GM19035 (cell line): ENCODE measurements around the gene GPALPP1.
"Not testable (repeated sequence)": the region's sequence is repeated elsewhere in the genome, so short reads cannot be mapped to it uniquely, and the experiment has no call there.

Source experiments
- ATAC-seq: cut with Tn5 transposase; IDR thresholded peaks from one replicate; pipeline ENCODE4 v1.9.1; 2021; ENCODE audit not compliant: unreplicated experiment

GPALPP1 gene, protein sequence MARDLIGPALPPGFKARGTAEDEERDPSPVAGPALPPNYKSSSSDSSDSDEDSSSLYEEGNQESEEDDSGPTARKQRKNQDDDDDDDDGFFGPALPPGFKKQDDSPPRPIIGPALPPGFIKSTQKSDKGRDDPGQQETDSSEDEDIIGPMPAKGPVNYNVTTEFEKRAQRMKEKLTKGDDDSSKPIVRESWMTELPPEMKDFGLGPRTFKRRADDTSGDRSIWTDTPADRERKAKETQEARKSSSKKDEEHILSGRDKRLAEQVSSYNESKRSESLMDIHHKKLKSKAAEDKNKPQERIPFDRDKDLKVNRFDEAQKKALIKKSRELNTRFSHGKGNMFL

DNA sequence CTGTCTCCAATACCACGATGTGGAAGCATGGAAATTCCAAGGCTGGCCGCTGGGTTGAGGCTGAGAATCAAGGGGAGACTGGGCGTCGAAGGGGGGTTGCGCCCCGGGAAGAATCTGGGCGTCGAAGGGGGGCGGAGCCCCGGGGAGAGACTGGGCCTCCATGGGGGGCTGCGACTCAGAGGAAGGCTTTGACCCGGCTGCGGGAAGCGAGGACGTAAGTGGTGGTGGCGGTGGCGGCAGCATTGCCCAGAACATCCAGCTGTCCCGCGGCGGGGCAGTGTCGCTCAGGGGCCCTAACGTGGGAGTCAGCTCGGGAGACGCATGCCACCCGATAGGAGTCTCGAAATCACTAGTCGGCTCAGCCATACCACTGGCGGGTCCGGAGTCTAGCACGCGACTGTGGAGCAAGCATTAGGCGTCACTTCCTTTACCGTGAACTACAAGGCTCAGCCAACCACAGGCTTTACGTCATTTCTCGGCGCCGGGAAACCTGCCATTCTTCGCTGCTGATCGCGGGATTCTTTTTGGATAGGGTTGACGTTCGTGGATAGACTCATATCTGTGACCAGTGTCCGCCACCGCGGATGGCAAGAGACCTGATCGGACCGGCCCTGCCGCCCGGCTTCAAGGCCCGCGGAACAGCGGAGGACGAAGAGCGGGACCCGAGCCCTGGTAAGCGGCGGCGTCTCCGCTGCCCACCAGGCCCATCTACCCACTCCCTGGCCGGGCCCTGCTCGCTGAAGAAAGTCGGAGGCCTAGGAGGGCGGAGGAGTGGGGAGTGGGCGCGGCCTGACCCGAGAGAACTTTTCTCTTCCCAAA, at the start of gene GPALPP1, which contains the start of gene NUFIP1:
Gene GPALPP1 (plus strand): TSS at position 468 of the 819 bp plus-strand sequence. CDS start 117 bp downstream, at position 585.
Gene NUFIP1 (minus strand): TSS at position 401 of the 819 bp plus-strand sequence. CDS start 35 bp downstream, at position 366.
- ATAC-seq = peak; percentile 98

DNA sequence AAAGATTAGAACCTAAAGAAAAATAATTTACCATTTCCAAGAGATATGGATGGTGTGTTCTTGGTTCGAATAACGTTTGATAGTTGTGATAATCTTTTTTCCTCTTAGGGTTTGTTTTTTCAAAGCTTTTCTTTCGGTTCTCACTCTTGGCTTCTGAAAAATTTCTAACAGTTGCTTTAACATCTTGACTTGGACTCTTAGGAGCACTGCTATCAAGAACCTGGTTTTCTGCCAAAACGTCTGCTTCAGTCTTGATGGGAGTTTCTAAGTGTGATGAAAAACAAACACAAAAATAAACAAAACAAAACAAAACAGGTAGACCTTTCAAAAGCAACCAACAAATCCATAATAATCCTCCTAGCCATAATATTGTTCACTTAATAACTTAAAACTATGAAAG, 45.9 kb upstream of the GPALPP1 start:
- ATAC-seq = not testable (repeated sequence)

DNA sequence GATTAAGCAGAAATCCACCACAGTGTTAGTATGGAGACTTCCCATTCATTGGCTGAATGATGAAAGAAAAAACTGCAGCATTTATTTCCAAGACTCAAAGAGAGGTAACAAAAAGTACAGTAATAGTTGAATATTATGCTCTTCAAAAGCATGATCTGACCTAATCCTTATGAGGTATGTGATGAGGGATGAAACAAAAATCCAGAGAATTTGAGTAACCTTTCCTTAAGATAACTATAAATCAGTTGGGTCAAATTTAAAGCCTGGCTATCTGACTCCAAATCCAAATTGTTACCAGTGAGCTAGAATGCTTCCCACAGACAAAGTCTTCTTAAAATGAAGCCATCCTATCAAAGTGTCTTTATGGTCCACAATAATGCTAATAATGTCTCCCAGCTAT, 38.2 kb upstream of the GPALPP1 start:
- ATAC-seq = no peak

DNA sequence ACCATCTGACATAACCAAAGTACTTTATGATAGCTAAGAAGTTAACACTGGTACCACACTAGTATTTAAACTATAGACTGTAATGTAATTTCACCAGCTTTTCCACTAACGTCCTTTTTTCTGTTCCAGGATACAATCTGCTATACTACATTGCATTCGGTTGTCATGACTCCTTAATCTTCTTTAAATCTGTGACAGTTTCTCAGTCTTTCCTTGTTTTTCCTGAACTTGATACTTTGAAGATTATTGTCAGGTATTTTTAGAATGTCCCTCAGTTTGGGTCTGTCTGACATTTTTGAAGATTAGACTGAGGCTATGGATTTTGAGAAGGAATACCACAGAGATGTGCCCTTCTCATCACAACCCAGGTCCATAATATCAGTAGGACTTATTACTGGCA, 36.7 kb upstream of the GPALPP1 start:
- ATAC-seq = no peak

DNA sequence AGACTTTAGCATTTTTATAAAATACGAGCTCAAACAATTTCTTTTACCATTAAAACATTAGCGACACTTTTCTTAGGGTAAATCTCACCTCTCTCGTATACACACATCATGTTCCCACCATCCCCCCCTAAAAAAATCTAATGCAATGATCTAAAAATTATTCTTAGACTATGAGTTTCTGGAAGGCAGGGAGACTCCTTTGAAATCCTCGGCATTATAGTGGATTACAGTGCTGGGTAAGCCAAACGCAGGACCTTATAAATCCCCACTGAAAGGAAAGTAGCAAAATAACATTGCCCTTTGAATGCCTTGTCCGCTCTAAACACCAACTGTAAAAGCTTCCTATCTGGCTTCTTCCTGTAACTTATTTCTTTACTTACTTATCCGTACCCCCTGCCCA, 35.1 kb upstream of the GPALPP1 start:
- ATAC-seq = no peak

DNA sequence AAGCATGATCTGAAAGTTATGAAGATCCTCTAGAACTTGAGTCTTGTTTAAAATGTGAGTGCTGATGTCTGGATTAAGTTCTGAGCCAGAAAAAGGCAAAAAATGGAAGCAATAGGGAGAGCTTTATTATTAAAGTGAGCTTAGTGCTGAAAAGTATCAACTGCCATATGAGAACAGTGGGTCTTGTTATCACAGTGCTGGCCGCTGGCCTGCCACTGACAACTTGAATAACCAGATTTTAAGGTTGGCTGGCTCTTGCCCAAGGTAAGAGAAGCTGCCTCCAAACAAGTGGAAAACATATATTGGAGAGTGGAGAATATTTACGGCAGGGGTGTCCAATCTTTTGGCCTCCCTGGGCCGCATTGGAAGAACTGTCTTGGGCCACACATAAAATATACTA, 33.9 kb upstream of the GPALPP1 start:
- no peak for ATAC-seq

DNA sequence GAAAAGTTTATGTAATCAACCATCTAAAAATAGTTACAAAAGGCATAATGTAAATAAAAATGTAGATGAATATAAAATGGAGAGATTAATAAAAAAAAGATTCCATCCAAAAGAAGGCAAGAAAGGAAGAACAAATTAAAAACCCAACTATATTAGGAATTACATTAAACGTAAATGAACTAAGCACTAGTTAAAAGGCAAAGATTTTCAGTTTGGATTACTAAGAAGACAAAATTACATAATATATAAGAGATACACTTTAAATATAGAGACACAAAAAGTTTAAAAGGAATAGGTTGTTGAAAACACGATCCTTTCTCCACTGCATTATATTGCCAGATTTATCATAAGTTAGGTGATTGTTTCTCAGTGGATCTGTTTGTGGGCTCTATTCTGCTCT, 27.3 kb upstream of the GPALPP1 start:
- no peak for ATAC-seq

DNA sequence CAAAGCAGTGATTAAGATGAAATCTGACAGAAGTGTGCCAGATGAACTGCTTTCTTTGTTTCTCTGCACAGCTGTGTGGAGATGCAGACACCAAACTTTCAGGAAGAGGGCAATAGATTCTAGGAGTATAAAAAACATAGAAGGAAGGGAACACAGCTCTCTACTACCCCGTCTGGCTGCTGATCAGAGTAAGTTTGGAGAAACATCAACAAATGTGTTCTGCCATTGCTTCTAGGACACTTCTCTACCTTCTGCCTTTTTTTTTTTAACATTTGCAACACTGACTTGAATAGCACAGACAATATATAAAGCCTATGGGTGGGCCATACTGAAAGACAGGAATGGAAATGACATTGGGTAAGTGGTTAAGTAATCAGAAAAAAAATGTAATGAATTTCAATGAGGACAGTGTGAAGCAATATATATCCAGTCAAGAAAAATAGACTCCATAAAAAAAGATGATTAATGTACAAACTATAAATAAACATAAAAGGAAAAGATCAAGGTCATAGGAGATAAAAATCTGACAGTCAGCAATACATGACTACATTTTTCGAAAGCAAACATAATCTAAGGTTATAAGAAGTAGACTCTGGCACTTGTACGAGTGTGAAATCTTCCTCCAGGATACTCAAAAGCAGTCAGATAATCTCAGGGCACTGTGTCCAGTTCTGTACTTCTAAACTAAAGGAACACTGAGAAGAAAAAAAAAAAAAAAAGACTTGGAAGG, 21.5 kb upstream of the GPALPP1 start:
- no peak for ATAC-seq

DNA sequence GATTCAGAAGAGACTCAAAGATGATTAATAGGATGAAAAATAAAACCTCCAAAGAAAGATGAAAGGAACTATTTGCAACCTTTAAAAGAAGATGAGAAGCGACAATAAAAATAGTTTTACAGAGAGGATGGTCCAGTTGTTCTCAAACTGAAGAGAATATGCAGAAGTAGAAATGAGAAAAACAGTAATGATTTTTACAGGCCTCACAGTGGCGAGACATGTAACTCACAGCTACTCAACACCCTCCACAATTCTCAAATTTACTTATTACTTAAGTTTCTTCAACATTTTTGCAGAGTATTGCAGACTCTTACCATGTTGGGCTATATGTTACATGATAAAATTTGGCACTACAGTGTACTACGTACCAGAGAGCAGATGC, 20.9 kb upstream of the GPALPP1 start:
- no peak for ATAC-seq

DNA sequence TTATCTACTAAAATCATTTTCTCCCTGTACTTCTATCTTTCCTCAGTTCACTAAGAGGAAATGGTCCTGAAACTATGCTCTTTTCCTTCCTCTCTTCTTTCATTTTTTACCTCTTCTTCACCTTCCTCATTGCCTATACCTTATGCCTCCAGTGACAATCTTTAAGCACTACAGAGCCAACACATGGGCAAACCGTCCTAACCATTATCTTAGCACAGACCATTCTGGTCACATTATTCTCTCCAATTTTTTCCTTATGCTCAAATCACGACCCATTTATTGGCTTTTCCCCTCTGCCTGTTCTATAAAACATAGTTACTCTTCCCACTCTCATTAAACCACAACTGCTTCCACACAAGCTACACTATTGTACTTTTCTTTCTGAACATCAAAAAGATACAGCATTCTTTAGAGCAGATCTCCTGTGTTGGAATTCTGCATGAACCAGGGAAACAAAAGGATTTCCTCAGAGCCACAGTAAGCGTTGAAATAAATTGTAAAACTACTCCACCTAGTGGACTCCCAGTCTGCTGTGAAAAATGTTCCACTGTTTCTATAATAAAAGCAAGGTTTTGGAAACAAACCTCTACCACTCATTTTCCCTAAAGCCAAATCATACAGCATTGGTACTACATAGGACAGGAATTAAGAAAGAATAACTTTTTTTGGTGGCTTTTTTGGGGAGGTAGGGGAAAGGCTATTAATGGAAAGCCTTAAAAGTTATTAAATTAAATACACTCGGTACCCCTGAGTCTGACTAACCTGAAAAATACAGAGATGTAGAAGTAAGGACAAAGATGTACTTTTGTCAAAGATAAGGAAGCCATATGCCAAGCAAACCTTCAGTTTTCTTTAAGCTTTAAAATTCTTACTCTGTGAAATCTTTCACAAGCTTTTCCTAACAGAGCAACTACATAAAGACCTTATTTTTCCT, 19.5 kb upstream of the GPALPP1 start:
- no peak for ATAC-seq

DNA sequence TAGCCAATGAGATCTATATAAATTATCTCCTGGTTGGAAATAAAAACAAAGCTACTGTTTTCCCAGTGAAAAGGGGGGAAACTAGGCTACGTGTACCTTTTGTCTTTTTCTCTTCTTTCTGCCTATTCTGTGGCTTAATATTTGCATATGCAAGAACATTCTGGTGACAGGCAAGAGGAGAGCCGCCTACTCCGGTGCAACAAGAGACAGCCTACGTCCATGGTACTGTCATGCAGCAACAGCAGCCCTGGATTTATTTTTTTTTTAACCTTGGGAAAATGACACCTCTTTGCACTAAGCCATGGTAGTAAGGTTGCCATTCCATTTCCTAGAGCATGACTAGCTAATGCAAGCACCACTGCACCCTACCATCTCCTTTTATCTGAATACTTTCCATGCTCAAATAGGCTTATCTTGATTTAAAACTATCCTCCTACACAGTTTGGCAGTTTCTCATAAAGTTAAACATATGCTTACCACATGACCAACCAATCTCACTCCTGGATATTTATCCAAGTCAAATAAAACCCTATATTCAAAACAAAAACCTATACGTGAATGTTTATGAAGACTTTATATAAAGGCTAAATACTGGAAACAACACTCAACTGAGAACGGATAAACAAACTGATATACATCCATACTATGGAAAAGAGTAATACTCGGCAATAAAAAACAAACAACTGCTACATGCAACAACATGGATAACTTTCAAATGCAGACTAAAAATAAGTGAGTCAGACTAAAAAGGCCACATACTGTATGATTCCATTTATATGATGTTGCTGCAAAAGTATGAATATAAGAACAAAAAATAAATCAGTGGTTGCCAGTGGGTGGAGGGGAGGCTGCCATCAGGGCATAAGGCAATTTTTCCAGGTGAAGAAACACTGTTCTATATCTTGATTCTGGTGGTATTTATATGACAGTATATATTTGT, 17.4 kb upstream of the GPALPP1 start:
- ATAC-seq = no peak

DNA sequence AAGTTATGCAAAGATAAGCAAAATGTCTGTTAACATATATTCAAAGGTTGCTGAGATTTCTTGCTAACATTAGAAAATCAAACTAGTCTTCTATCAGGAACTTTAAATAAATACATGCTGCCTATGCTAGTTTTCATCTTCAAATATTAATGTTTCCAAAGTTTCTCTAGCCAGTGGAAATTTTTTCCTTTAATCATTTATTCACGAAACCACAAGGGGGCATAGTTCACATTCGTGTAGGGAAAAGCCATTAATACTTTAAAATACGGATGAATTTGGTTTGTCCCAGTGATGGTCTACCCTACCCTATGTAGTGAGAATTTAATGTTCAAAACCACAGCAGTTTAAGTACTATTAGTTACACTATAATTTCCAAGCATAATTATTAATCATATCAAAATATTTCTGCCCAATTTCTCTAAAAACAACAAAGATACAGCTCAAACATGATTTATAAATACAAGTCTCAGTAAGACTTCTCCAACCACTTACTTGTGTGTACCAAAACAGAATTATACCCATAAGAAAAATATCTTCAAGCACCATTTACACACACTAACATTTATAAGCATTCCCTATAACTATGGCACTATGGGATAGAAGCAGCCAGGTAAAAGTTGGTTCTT, 16.3 kb upstream of the GPALPP1 start:
- ATAC-seq = no peak

DNA sequence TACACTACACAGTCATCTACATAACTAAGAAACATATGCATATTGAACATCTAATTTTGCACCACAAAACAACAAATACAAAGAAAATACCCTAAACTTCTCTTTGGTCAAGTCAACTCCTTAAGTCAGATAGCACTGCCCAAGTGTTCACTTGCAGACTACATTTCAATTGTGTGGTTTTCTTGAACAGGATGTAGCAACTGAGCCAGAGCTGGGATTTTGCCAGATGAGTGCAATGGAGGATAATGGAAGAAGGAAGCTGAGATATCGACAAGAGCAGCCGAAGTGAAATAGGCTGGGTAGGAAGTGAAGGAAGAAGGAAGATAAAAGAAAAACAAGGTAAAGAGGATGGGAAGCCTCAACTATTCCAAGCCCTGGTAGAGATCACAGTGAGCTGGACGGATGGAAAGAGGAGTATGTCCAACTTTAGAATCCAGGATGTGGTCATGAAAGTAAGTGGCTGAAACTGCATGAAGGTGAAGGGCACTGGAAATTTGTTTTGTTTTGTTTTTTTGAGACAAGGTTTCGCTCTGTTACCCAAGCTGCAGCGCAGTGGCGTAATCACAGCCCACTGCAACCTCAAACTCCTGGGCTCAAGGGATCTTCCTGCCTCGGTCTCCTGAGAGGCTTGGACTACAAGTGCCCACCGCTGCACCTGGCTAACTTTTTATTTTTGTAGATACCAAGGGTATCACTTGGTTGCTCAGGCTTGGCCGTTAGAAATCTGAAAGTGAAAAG, 15.1 kb upstream of the GPALPP1 start:
- no peak for ATAC-seq

DNA sequence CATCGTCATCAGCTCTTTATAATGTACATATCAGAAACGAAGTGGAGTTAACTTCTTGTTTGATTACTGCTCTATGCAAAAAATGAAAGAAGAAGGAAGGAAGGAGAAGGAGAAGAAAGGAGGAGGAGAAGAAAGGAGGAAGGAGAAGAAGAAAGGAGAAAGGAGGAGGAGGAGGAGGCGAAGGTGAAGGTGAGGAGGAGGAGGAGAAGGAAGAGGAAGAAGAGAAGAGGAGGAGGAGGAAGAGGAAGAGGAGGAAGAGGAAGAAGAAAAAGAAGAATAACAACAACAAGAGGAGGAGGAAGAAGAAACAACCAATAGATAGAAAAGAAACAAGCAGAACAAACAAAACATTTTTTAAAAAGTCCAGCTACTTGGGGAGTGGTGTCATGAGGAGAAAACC, 13.1 kb upstream of the GPALPP1 start:
- no peak for ATAC-seq

DNA sequence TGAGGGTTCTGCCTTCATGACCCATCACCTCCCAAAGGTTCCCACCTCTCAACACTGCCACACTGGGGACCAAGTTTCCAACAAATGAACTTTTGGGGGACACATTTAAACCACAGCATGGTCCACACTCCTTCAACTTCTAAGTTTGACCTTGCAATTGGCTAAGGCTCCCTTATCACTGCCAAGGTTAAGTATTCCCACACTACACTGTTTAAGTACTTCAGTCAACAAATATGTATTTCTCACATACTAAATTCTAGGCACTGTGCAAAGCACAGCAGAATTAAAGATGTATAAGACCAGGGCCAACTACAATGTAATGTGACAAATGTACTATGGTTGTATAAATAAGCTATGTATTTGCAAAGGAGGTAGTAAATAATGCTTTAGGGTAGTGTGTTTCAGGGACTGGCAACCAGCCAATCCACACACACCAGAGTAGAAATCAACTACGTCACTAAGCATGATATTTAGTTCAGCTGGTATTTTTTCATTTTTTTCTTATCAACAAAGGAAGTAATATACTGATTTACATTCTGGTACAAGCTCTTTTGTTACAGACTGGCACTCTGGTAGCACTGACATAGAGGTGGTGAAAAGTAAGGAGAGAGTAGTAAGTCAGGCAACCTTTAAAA, 12.3 kb upstream of the GPALPP1 start:
- ATAC-seq = no peak

DNA sequence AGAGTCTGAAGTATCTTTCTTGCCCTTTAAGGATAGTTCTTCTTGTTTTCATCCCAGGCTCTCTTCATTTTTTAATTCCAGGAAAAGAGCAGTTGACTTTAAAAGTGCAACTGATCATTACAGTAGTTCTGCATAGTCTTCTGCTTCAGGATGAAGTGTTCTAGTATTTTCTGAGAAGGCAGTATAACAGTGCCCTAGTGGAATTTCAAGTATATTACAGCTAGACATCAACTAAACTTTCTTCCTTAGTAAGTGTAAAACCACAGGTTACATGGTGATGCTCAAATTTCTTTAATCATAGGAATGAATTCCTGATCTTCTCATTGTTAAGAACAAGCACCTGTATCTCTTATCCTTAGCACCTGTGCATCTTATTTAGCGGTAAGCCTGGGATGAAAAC, 11.0 kb upstream of the GPALPP1 start:
- no peak for ATAC-seq

DNA sequence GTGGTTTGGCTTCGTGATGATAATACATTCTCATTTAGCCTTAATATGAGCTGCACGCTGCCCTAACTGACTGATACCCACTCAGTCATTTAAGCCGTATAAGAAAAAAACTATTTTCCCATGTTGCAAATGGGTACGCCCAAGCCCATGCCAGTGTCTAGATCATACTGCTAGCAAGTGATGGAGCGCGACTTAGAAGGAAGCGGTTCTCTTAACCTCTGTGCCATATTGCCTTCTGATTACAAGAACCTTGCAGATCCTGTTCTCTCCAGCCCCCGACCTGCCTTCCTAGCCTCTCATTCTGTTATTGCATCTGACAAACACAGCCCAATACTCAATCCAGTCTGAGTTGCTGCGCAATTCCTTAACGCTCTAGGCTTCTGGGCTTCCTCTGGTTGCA, 603 bp downstream of the GPALPP1 start:
- no peak for ATAC-seq

DNA sequence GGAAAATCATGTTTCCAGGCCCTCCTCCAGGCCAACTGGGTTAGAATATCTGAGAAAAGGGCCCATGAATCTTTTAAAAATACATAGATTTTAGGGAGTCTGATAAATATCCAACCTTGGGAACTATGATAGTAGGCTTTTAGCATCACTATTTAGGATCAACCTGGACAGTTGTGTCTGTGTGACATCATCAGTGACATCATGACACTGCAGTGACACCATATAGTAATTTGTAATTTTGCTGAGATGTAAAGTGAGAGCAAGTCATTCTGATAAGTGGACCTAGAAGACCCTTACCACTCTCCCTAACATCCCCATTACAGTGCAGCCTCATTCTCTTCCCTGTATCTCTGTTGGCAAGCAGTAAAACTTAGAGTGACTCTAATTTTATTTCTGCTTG, 14.1 kb downstream of the GPALPP1 start:
- ATAC-seq = no peak
